ENCODE results near the gene ANKRD13B.

Gene ANKRD13B

DNA sequence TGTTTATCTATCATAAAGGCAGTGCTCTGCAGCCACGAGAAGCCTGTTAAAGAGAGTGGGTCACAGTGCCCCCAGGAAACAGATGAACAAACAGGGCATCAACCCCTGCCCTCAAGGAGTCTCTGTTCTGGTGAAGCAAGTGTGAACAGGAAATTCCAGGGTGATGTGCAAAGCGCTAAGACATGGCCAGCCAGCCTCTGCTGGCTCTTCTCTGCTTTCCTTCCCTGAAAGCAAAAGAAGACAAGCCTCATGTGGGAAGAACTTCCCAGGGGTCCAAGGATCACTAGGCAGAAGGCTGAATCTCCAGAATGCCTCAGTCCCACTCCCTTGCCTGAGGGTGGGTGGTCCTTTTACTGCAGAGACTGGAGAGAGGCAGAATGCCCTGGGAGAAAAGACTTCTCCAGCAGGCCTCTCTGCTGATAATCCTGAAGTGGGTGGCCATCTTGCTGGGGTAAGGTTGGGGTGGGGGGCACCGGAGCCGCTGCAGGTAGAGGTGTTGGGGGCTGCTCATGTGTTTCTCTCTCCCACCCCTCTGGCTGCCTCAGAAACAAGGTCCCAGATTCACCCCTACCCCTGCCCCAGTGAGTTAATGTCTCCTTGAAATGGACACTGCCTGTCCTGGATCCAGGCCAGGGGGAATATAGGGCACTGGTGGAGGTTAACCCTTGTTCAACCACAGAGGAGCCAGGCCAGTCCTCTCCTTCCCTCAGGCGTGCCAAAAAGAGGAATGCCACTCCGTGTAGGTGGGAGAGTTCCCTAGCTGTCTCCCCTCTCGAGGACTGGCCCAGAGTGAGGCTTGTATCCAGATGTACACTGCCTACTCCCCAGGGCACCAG lies 2.4 kb downstream of the ANKRD13B start:
- peak; percentile 58 for DNase-seq

DNA sequence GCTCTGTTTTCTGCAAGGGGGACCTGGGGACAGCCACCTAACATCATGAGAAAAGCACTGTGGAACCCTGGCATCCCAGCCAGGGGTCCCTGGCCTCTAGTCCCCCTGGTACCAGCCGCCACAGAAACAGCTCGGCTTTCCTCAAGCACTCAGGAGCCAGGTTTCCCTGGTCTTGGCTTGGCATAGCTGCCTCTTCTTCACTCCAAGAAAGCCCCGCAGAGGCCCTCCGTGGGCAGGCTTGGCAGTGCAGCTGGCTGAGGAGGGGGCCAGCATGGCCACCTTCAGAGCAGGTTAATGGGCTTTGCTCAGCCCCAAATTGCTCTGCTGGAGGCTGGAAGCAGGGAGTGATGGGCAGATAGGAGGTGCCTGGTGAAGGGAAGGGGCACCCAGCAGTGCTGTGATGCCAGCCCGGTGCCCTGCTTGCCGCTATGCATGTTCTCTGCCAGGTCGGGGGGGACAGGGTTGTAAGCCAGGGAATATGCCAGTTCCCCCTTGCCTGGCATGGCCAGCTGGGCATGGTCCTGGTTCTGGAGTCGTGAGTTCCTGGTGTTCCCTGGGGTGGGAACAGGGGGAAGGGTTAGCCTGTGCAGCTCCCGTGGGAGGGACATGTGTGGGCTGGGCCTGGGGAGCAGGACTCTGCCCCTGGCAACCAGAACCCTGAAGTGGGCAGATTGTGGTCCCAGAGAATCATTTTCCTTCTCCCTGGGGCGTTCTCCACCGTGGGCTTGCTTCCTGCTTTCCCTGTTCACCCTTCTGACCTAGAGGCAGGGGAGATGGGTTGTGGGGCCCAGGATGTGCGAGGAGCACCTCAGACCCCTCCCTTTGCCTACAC lies 3.2 kb downstream of the ANKRD13B start:
- no peak for DNase-seq

DNA sequence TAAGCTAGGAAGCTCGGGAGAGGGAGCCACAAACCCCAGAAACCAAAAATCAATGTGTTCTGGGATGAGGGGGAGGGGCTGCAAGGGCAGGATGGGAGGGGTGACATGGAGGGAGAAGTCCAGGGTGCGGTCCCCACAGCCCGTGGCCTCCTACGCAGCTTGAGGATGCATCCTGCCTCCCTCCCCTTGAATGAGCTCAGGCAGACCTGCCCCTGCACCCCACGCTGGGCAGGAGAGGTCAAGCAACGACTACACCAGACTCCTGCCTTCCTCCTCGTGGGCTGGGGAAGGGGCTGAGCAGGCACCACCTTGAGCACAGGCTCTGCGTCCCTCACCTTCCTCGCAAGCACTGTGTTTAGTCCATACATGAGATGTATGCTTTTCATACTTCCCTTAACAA lies 3.9 kb downstream of the ANKRD13B start:
- DNase-seq, result no peak

DNA sequence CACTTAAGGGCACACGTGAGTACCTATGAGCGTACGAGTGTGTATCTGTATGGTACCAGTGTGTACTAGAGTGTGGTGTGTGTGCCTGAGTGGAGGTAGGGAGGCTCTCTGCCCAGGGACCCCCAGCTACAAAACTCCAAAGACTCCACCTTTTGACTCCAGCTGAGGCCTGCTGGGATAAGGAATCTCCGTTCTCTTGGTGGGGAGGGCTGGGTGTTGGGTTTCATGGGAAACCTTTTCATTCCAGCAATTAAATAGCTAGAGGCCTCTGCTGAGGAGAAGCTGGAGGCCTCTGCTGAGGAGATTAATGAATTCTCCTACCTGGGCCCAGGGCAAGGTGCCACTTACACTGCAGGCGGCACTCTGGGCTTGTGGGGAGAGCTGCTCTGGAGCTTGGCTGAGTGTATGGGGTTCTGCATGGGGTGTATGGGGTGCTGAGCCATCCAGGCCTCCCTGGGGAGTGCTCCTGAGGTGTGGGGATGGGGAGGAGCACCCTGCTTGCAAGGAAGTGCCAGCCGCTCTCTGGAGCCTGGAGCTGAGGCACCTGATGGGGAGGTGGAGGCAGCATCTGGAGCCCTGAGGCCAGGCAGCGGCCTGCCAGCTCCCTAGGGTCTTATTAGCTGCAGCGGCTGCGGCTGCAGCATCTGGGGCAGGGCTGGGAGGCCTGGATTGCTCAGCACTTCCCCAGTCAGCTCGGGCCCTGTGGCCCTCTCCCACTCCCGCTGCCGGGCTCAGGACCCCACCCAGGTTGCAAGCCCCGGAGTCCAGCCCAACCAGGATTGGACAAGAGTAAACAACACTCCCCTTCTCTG lies 4.6 kb downstream of the ANKRD13B start:
- DNase-seq, result no peak

DNA sequence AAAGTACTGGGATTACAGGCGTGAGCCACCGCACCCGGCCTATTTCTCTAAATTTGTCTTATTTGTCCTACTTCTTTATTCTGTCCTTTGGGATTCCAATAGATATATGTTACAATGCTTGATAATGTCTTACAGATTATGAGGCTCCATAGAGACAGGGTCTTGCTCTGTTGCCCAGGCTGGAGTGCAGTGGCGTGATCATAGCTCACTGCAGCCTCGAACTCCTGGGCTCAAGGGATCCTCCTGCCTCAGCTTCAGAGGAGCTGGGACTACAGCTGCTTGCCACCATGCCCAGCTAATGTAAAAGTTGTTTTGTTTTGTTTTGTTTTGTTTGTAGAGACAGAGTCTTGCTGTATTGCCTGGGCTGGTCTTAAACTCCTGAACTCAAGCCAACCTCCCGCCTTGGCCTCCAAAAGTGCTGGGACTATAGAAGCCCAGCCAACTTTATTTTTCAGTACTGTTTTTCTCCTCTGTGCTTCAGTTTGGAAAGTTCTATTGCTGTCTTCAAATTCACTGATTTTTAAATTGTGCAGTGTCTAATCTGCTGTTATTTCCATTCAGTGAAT lies 10.3 kb downstream of the ANKRD13B start:
- no peak for DNase-seq

DNA sequence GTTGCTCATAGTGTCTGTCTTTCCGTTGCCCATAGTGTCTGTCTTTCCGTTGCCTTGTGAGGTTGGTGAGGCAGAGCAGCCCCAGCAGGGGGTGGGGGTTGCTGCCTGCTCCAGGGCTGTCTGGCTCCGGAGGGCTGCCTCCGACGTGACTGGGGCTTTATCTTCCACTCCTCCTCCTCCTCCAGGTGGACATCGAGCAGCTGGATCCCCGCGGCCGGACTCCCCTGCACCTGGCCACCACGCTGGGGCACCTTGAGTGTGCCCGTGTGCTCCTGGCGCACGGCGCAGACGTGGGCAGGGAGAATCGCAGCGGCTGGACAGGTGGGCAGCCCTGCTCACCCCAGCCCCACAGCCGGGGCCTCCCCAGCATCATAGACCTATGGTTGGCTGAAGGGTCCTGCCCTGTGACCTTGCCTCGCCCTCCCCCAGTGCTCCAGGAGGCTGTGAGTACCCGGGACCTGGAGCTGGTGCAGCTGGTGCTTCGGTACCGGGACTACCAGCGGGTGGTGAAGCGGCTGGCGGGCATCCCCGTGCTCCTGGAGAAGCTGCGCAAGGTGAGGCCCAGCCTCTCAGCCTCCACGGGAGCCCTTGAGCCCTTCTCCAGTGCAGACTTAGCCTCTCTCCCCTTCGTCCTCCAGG lies 14.7 kb downstream of the ANKRD13B start:
- no peak for DNase-seq

DNA sequence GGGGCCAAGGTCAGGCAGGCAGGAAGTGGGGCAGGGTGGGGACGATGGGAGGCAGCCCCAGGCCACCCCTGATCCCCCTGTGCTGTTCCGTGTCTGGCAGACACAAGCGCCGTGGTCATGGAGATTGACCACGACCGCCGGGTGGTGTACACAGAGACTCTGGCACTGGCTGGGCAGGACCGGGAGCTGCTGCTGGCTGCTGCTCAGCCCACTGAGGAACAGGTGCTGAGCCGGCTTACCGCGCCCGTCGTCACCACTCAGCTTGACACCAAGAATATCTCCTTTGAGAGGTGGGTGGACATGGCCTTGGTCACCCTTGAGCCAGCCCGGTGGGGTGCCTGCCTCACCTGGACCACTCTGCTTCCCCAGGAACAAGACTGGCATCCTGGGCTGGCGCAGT lies 16.1 kb downstream of the ANKRD13B start:
- DNase-seq, result no peak

DNA sequence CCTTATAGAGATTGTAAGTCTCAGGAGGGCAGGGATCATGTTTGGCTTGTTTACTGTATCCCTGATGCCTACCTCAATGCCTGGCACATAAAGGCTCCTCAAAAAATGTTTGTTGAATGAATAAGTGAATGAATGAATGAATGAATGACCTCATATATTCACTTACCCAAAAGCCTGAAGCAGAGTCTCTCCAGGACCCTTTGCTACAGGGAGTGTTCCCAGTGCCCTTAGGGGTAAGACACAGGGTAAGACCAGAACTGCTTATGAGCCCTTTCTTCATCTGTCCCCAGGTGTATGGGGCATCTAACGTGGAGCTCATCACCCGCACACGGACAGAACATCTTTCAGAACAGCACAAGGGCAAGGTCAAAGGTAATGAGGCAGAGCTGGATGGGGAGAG lies 17.5 kb downstream of the ANKRD13B start:
- no peak for DNase-seq

DNA sequence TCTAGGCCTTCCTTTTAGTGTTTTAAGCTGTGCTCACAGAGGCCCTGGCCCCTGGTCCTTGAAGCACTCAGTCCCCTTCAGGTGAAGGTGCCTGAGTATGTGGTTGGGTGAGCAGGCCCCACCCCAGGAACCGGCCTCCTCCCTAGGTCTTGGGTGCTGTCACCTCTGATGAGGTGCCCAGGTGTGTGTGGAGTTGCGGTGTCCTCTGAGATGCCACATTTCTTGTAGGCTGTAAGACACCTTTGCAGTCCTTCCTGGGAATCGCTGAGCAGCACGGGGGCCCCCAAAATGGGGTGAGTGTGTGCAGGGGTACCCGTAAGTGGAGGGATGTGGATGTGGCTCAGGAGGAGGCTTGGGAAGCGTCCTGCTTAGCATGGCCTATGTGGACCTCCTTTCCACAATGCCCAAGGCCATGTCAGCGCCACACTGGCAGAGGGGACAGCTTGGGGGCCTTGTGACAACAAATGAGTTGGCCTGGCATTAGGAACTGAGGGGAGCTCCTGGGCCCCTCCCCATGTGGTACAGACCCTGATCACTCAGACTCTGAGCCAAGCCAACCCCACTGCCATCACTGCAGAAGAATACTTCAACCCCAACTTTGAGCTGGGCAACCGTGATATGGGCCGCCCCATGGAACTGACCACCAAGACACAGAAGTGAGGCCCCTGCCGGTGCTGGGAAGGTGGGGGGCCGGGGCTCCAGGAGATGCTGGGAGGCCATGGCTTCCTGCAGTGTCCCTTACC lies 18.6 kb downstream of the ANKRD13B start:
- DNase-seq, result no peak

DNA sequence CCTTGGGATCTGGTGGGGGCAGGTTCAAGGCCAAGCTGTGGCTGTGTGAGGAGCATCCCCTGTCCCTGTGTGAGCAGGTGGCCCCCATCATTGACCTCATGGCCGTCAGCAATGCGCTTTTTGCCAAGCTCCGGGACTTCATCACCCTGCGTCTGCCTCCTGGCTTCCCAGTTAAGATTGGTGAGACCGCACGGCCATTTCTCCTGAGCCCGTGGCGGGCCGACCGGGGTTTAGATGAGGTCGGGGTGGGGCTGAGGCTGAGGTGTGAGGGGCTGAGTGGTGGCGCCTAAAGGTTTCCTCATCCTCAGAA lies 19.1 kb downstream of the ANKRD13B start:
- DNase-seq, result no peak

DNA sequence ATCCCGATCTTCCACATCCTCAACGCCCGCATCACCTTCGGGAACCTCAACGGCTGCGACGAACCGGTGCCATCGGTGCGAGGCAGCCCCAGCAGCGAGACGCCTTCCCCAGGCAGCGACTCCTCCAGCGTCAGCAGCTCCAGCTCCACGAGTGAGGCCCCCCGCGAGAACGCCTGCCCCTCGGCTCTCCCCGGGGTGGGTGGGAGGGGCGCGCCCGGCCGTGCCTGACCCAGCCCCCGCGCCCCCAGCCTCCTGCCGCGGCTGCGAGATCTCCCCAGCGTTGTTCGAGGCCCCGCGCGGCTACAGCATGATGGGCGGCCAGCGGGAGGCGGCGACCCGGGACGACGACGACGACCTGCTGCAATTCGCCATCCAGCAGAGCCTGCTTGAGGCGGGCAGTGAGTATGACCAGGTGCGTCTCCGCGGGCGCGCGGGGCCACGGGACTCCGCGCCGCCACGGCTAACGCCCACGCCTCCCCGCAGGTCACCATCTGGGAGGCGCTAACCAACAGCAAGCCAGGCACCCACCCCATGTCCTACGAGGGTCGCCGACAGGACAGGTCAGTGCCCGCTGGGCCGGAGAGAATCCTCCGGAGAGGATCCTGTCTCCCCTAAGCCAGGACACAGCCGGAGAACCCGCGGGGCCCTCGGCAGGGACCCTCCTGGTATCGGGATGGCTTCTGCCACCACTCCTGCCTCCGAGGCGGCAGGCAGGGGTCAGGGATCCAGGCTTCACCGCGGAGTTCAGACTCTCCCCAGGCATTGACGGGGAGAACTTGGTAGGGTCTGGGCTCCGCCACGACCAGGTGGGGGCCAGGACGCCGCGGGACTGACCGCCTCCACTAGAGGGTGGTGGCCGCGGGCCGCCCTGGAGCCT lies 19.7 kb downstream of the ANKRD13B start:
- DNase-seq, result no peak

DNA sequence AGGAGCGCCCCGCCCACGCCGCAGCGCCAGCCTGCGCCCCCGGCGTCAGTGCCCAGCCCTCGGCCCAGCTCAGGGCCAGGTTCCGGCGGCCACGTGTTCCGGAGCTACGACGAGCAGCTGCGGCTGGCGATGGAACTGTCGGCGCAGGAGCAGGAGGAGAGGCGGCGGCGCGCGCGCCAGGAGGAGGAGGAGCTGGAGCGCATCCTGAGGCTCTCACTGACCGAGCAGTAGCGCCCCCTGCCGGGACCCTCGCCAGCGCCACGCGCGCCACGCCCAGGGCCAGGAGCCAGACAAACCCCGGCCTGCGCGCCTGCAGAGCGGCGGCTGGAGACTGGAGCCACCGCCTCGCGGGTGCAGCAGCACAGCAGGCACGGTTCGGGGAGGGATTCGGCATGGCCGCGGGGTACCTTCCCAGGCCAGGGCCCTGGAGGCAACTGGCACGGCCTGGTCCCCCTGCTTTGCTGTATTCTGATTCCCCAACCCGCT lies 20.5 kb downstream of the ANKRD13B start:
- peak; percentile 89 for DNase-seq

DNA sequence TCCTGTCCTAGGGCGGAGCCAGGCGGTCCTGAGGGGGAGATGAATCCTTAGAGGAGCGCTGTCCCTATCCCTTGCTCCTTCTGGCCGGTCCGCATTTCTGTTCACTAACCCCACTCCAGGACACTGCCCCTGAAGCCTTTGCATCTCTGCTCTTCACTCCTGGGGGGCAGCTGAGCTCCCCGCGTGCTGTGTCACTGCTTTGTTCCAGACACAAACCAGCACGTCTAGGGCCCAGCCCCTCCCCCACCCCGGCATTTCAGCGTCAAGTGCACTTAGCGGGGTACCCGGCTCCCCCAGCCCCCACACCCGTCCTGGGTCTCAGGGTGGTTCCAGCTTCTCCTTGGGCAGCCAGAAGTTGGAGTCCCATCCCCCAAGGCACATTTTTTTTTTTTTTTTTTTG lies 20.9 kb downstream of the ANKRD13B start:
- DNase-seq, result no peak

DNA sequence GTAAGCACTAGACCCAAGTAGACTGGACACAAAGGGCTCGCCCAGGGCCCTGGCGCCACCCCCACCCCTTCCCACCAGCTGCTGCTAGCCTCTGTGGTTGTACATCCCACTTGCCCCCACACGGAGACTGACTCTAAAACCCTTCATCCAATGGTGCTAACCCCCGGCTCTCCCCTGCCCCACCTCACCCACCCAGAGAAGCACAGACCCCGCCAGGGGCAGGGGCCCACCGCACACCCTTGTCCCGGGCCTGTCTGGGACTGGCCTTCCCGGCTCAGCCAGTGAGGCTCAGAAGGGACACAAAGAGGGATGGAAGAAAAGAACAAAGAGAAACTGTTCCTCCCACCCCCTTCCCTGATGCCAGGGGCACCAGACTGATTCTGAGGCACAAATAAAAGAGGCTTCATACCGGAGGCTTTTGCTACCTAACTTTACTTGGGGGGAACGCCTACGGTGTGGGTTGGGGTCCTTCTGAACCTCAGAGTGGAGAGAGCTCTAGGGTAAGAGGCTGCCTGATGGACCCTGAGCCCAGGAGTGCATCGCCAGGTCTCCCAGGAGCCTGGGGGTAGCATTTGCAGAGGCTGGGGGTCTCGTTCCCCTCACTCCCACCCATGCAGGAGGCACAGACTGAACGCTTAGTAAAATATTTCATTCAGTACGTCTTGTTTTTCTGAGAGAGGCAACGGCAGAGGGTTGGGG lies 21.6 kb downstream of the ANKRD13B start:
- no peak for DNase-seq

DNA sequence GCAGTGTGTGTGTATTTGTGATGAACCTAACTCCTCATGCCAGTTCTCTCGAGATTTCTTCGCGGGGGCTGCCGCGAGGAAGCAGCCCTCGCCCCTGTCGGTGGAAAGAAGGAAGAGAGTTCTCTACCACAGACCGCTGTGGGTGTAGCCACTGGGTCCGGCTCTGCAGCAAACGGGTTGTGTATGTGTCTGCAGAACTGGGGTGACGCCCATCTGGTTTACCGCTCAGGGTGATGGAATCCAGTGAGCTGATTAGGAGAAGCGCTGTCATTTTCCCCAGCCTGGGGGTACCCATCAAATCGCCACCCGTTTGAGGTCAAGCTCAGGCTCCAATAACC lies 22.1 kb downstream of the ANKRD13B start:
- DNase-seq, result peak; percentile 27

DNA sequence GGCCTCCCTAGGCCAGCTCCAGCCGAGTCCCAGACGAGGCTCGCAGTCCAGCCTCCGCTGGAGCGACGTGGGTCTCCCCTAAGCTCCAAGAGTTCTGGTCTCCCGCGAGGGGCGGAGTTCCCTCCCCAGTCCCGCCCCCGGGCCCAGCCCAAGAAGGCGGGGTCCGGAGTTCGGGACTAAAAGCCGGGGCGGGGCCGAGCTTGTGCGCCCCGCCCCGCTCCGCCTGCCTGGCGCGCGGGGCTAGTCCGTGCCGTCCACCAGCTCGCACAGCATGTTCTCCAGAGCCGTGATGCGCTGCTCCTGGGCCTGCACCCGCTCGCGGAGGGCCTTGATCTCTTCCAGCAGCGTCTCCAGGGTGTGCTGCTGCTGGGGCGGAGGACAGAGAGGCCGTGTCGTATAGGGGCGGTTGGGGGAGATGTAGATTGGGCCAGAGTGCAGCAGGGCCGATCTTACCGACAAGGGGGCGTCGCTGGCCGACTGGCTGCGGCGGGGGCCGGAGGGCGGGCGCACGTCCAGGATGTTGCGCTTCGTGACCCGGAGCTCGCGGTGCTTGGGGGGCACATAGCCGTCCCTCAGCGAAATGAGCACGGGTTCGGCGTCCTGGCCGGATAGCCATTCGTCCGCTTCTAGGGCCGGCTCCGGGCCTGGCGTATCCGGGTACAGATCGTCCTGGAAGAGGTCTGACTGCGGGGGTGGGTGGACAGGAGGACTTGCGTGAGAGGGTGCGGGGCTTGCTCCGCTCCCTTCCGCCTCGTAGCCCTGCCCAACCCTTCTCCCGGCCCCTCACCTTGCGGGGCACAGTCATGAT lies 22.8 kb downstream of the ANKRD13B start:
- DNase-seq, result peak; percentile 83

DNA sequence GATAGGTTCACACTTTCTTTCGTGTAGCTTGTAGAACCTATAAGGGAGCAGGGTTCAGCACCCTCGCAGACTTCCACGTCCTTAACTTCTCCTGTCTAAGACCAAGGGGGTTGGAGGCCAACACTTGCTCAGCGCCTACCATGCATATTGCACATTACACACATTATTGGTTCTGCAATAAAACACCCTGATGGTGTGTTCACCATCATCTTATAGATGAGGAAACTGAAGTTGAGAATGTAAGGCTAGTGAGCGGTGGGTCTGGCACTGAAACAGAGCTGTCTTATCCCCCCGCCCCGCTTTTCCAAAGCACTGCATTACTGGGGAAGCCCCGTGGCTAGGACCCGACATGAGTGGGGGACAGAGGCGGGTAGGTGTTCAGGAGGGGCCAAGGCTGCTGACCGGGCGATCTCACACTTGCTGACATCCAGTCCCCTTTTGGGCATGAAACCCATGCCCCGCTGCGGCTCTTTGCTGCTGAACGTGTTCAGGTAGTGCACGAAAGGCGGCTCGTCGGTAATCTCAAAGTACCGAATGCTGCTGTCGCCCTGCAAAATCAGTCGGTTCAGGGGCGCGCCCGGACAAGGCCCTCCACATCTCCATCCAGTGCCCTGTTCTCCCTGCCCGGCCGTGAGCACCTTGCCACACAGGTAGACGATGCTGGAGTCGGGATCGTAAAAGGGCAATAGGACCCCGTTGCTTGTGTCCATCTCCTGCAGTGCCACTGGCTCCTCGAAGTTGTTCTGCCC lies 23.5 kb downstream of the ANKRD13B start:
- DNase-seq, result no peak

DNA sequence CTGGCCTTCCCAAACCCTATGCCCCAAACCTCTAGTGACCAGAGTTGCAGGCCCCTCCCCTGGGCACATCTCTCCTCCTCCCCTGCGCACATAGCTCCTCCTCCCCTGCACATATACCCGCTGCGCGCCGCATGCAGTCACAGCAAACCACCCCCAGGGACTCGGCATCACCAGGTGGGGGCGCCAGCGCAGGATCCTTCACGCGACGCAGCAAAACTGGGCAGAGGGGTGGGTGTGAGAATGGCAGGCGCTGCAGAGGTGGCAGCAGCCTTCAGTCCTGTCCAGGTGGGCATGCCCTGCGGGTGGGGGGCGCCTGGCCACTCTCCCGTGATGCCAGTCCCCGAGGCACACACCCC lies 24.2 kb downstream of the ANKRD13B start:
- peak; percentile 80 for DNase-seq
